Central memory CD8-positive, alpha-beta T cell (primary cell): ENCODE results near the gene RIN3.

ENCODE experiments used
- ATAC-seq: fragments of 150-1000 bp; cut with Tn5 transposase; replicated peaks from 2 replicates; pipeline ENCODE4 v1.10.0; 2022; ENCODE audit warnings: mild to moderate bottlenecking, moderate FRiP score, moderate number of reproducible peaks; ENCODE audit not compliant: poor library complexity, severe bottlenecking; ENCODE audit errors: extremely low read depth
- DNase-seq, 2 donors: peaks; one replicate each; pipeline ENCODE4 v3.0.0; 2021; ENCODE audit warnings: low spot score in 2 of 2
- H3K27ac Mint-ChIP-seq: one replicate; pipeline ENCODE4 v1.8.0; 2022; ENCODE audit warnings: low read depth, mild to moderate bottlenecking, moderate library complexity, mixed read lengths
- H3K27me3 Mint-ChIP-seq: one replicate; pipeline ENCODE4 v1.8.0; 2022; ENCODE audit warnings: mixed read lengths
- H3K36me3 Mint-ChIP-seq: one replicate; pipeline ENCODE4 v1.8.0; 2022; ENCODE audit warnings: mild to moderate bottlenecking, moderate library complexity, mixed read lengths; ENCODE audit not compliant: insufficient read depth
- H3K4me1 Mint-ChIP-seq: one replicate; pipeline ENCODE4 v1.8.0; 2022; ENCODE audit warnings: mixed read lengths
- H3K4me3 Mint-ChIP-seq: one replicate; pipeline ENCODE4 v1.8.0; 2022; ENCODE audit warnings: mild to moderate bottlenecking, moderate library complexity, mixed read lengths
- H3K9me3 Mint-ChIP-seq: one replicate; pipeline ENCODE4 v1.8.0; 2022; ENCODE audit warnings: mixed read lengths

The RIN3 gene

GRCh38 chr14:92513204-92513965, at the start of gene RIN3:
Gene RIN3, plus strand, starts transcription at chr14:92513781. Its CDS starts 152 bp downstream, at chr14:92513933.
- H3K27me3 Mint-ChIP-seq, result no peaks in the 10 kb centered on the region
- H3K4me1 Mint-ChIP-seq, result peaks cover 41% of the 10 kb centered on the region
- H3K9me3 Mint-ChIP-seq, result no peaks in the 10 kb centered on the region
- DNase-seq (peak; percentile 31 to 36), ATAC-seq (peak; percentile 61)
- H3K4me3 Mint-ChIP-seq, result peak within 1 kb of the TSS; percentile 81
- H3K27ac Mint-ChIP-seq, result peak within 1 kb of the TSS; percentile 70
- H3K36me3 Mint-ChIP-seq, result peaks cover 4% of the 10 kb centered on the region

- Mint-ChIP-seq H3K4me1 (peaks cover 36% of the 10 kb centered on the region), H3K36me3 (no peaks in the 10 kb centered on the region), H3K9me3 (no peaks in the 10 kb centered on the region), H3K27me3 (no peaks in the 10 kb centered on the region), H3K27ac (no peak overlapping the region), H3K4me3 (no peak overlapping the region)
- DNase-seq, result no peak
- no peak for ATAC-seq
These were observed 49.4 kb upstream of the RIN3 start for GRCh38 chr14:92464156-92464555.

- no peaks in the 10 kb centered on the region for H3K9me3 Mint-ChIP-seq
- no peak overlapping the region for H3K4me3 Mint-ChIP-seq
- H3K36me3 Mint-ChIP-seq, result no peaks in the 10 kb centered on the region
- no peak for DNase-seq
- H3K4me1 Mint-ChIP-seq, result peaks cover 36% of the 10 kb centered on the region
- H3K27ac Mint-ChIP-seq, result no peak overlapping the region
- no peak for ATAC-seq
- no peaks in the 10 kb centered on the region for H3K27me3 Mint-ChIP-seq
These were observed 48.9 kb upstream of the RIN3 start for GRCh38 chr14:92464716-92465115.

- peaks cover 29% of the 10 kb centered on the region for H3K4me1 Mint-ChIP-seq
- no peaks in the 10 kb centered on the region for H3K9me3 Mint-ChIP-seq
- no peaks in the 10 kb centered on the region for H3K27me3 Mint-ChIP-seq
- no peak overlapping the region for H3K27ac Mint-ChIP-seq
- DNase-seq (no peak), ATAC-seq (no peak)
- no peak overlapping the region for H3K4me3 Mint-ChIP-seq
- H3K36me3 Mint-ChIP-seq, result no peaks in the 10 kb centered on the region
These were observed 48.1 kb upstream of the RIN3 start for GRCh38 chr14:92465353-92466055.

GRCh38 chr14:92466059-92466458, 47.5 kb upstream of the RIN3 start:
- Mint-ChIP-seq H3K4me1 (peaks cover 23% of the 10 kb centered on the region), H3K36me3 (no peaks in the 10 kb centered on the region), H3K9me3 (no peaks in the 10 kb centered on the region), H3K27me3 (no peaks in the 10 kb centered on the region), H3K27ac (no peak overlapping the region), H3K4me3 (no peak overlapping the region)
- ATAC-seq, result no peak
- no peak for DNase-seq

GRCh38 chr14:92469515-92469914, 44.1 kb upstream of the RIN3 start:
- ATAC-seq (no peak), DNase-seq (no peak)
- H3K36me3 Mint-ChIP-seq, result no peaks in the 10 kb centered on the region
- no peaks in the 10 kb centered on the region for H3K27me3 Mint-ChIP-seq
- H3K4me3 Mint-ChIP-seq, result no peak overlapping the region
- no peaks in the 10 kb centered on the region for H3K4me1 Mint-ChIP-seq
- no peaks in the 10 kb centered on the region for H3K9me3 Mint-ChIP-seq
- no peak overlapping the region for H3K27ac Mint-ChIP-seq

- no peak overlapping the region for H3K27ac Mint-ChIP-seq
- ATAC-seq, result no peak
- no peaks in the 10 kb centered on the region for H3K27me3 Mint-ChIP-seq
- H3K4me3 Mint-ChIP-seq, result no peak overlapping the region
- DNase-seq, result no peak
- H3K36me3 Mint-ChIP-seq, result no peaks in the 10 kb centered on the region
- no peaks in the 10 kb centered on the region for H3K4me1 Mint-ChIP-seq
- no peaks in the 10 kb centered on the region for H3K9me3 Mint-ChIP-seq
These were observed 43.4 kb upstream of the RIN3 start for GRCh38 chr14:92470215-92470614.

- no peak overlapping the region for H3K4me3 Mint-ChIP-seq
- H3K9me3 Mint-ChIP-seq, result no peaks in the 10 kb centered on the region
- H3K36me3 Mint-ChIP-seq, result no peaks in the 10 kb centered on the region
- ATAC-seq (no peak), DNase-seq (no peak)
- H3K4me1 Mint-ChIP-seq, result no peaks in the 10 kb centered on the region
- no peak overlapping the region for H3K27ac Mint-ChIP-seq
- H3K27me3 Mint-ChIP-seq, result no peaks in the 10 kb centered on the region
These were observed 42.8 kb upstream of the RIN3 start for GRCh38 chr14:92470811-92471210.

GRCh38 chr14:92471919-92472318, 41.7 kb upstream of the RIN3 start:
- Mint-ChIP-seq H3K4me1 (no peaks in the 10 kb centered on the region), H3K9me3 (no peaks in the 10 kb centered on the region), H3K4me3 (no peak overlapping the region), H3K27me3 (no peaks in the 10 kb centered on the region), H3K36me3 (no peaks in the 10 kb centered on the region), H3K27ac (no peak overlapping the region)
- ATAC-seq, result no peak
- DNase-seq, result no peak

- no peak overlapping the region for H3K4me3 Mint-ChIP-seq
- no peaks in the 10 kb centered on the region for H3K27me3 Mint-ChIP-seq
- no peaks in the 10 kb centered on the region for H3K36me3 Mint-ChIP-seq
- no peak for DNase-seq
- no peaks in the 10 kb centered on the region for H3K4me1 Mint-ChIP-seq
- H3K27ac Mint-ChIP-seq, result no peak overlapping the region
- ATAC-seq, result no peak
- H3K9me3 Mint-ChIP-seq, result no peaks in the 10 kb centered on the region
These were observed 40.7 kb upstream of the RIN3 start for GRCh38 chr14:92472860-92473259.

GRCh38 chr14:92473261-92473968, 40.2 kb upstream of the RIN3 start:
- no peak for ATAC-seq
- Mint-ChIP-seq H3K9me3 (no peaks in the 10 kb centered on the region), H3K27ac (no peak overlapping the region), H3K4me3 (no peak overlapping the region), H3K36me3 (no peaks in the 10 kb centered on the region), H3K4me1 (no peaks in the 10 kb centered on the region), H3K27me3 (no peaks in the 10 kb centered on the region)
- DNase-seq, result no peak

- Mint-ChIP-seq H3K27me3 (no peaks in the 10 kb centered on the region), H3K4me1 (no peaks in the 10 kb centered on the region), H3K9me3 (no peaks in the 10 kb centered on the region), H3K27ac (no peak overlapping the region), H3K4me3 (no peak overlapping the region), H3K36me3 (no peaks in the 10 kb centered on the region)
- no peak for DNase-seq
- ATAC-seq, result no peak
These were observed 39.5 kb upstream of the RIN3 start for GRCh38 chr14:92473969-92474535.
